RWPE2 (cell line): Measurements from ENCODE around the gene STAP2.
A peak's percentile ranks its signal among the peaks of the same experiment; 100 is the strongest.

Experiments used
- ATAC-seq: fragments of 200-7000 bp; cut with Tn5 transposase; 3 replicates; pipeline ENCODE4 v1.9.1; 2021; ENCODE audit warnings: low read depth
- DNase-seq: peaks from one replicate; pipeline ENCODE4 v3.0.0-alpha.2; 2020; ENCODE audit warnings: low spot score
- H3K27ac ChIP-seq: fragments of 450-650 bp; 2 replicates; pipeline ENCODE4 v1.5.1; 2017; ENCODE audit warnings: mild to moderate bottlenecking; ENCODE audit not compliant: poor library complexity, severe bottlenecking
- H3K27me3 ChIP-seq: fragments of 250-450 bp; sonication (Bioruptor Pico); 2 replicates; pipeline ENCODE4 v1.5.1; 2021; ENCODE audit warnings: mild to moderate bottlenecking, moderate library complexity; ENCODE audit not compliant: insufficient read depth, poor library complexity, severe bottlenecking
- H3K36me3 ChIP-seq: fragments of 250-450 bp; sonication (Bioruptor Pico); 2 replicates; pipeline ENCODE4 v1.5.1; 2020; ENCODE audit warnings: low read depth, mild to moderate bottlenecking, moderate library complexity
- H3K4me1 ChIP-seq: fragments of 250-450 bp; sonication (Bioruptor Pico); 2 replicates; pipeline ENCODE4 v1.5.1; 2021; ENCODE audit warnings: mild to moderate bottlenecking, moderate library complexity; ENCODE audit not compliant: insufficient read depth, poor library complexity, severe bottlenecking
- H3K4me3 ChIP-seq: fragments of 250-450 bp; sonication (Bioruptor Pico); 2 replicates; pipeline ENCODE4 v1.5.1; 2021; ENCODE audit warnings: mild to moderate bottlenecking, moderate library complexity; ENCODE audit not compliant: severe bottlenecking
- H3K9me3 ChIP-seq: fragments of 250-450 bp; sonication (Bioruptor Pico); 2 replicates; pipeline ENCODE4 v1.5.1; 2021; ENCODE audit warnings: mild to moderate bottlenecking, moderate library complexity; ENCODE audit not compliant: severe bottlenecking
- CTCF ChIP-seq: fragments of 450-650 bp; IDR thresholded peaks from one replicate; pipeline ENCODE4 v1.5.1; 2017; ENCODE audit warnings: mild to moderate bottlenecking, moderate library complexity; ENCODE audit not compliant: poor library complexity, severe bottlenecking

STAP2 gene

GRCh38 chr19:4284974-4285373 is 53.7 kb downstream of the STAP2 start:
- H3K27me3 ChIP-seq, result peaks cover 10% of the 10 kb centered on the region
- H3K4me3 ChIP-seq, result no peak overlapping the region
- no peaks in the 10 kb centered on the region for H3K4me1 ChIP-seq
- DNase-seq (no peak), ATAC-seq (no peak)
- H3K36me3 ChIP-seq, result no peaks in the 10 kb centered on the region
- TF ChIP-seq CTCF, result no peak
- H3K9me3 ChIP-seq, result no peaks in the 10 kb centered on the region
- no peak overlapping the region for H3K27ac ChIP-seq

- Histone ChIP-seq H3K4me1 (no peaks in the 10 kb centered on the region), H3K4me3 (no peak overlapping the region), H3K9me3 (no peaks in the 10 kb centered on the region), H3K27me3 (peaks cover 17% of the 10 kb centered on the region), H3K36me3 (no peaks in the 10 kb centered on the region), H3K27ac (no peak overlapping the region)
- no peak for TF ChIP-seq CTCF
- DNase-seq, result no peak
- ATAC-seq, result peak; percentile 73; the same call in 2 of the 3 replicates
These were observed 54.3 kb downstream of the STAP2 start for GRCh38 chr19:4284176-4284958.

GRCh38 chr19:4279530-4280422 is 58.9 kb downstream of the STAP2 start:
- H3K27ac ChIP-seq, result no peak overlapping the region
- ATAC-seq (no peak), DNase-seq (no peak)
- no peaks in the 10 kb centered on the region for H3K9me3 ChIP-seq
- no peak overlapping the region for H3K4me3 ChIP-seq
- TF ChIP-seq CTCF, result no peak
- no peaks in the 10 kb centered on the region for H3K4me1 ChIP-seq
- H3K36me3 ChIP-seq, result no peaks in the 10 kb centered on the region
- H3K27me3 ChIP-seq, result peaks cover 29% of the 10 kb centered on the region

- DNase-seq (no peak), ATAC-seq (no peak)
- peaks cover 29% of the 10 kb centered on the region for H3K27me3 ChIP-seq
- no peaks in the 10 kb centered on the region for H3K4me1 ChIP-seq
- no peaks in the 10 kb centered on the region for H3K36me3 ChIP-seq
- no peak for TF ChIP-seq CTCF
- H3K27ac ChIP-seq, result no peak overlapping the region
- H3K4me3 ChIP-seq, result no peak overlapping the region
- no peaks in the 10 kb centered on the region for H3K9me3 ChIP-seq
These were observed 59.4 kb downstream of the STAP2 start for GRCh38 chr19:4279267-4279529.
